HG03460 (cell line): ENCODE measurements around the gene TADA2A.
"Not testable (repeated sequence)": the region's sequence is repeated elsewhere in the genome, so short reads cannot be mapped to it uniquely, and the experiment has no call there.

ENCODE experiments used
- ATAC-seq: cut with Tn5 transposase; IDR thresholded peaks from one replicate; pipeline ENCODE4 v1.9.1; 2021; ENCODE audit not compliant: unreplicated experiment

The TADA2A gene

GRCh38 chr17:37399265-37399803 is 7.4 kb upstream of the TADA2A start:
- no peak for ATAC-seq

GRCh38 chr17:37400505-37400904 is 6.2 kb upstream of the TADA2A start:
- no peak for ATAC-seq

- ATAC-seq = not testable (repeated sequence)
Observed at GRCh38 chr17:37405522-37405921, 1.2 kb upstream of the TADA2A start.

- peak; percentile 28 for ATAC-seq
Observed at GRCh38 chr17:37405955-37406634, 591 bp upstream of the TADA2A start.

- ATAC-seq = not testable (repeated sequence)
Observed at GRCh38 chr17:37408145-37408479, 1.4 kb downstream of the TADA2A start.

- ATAC-seq = no peak
Observed at GRCh38 chr17:37410357-37410756, 3.7 kb downstream of the TADA2A start.

GRCh38 chr17:37413875-37414519 is 7.3 kb downstream of the TADA2A start:
- no peak for ATAC-seq

GRCh38 chr17:37417852-37418251 is 11.2 kb downstream of the TADA2A start:
- ATAC-seq = no peak

- no peak for ATAC-seq
Observed at GRCh38 chr17:37422971-37423625, 16.4 kb downstream of the TADA2A start.

- no peak for ATAC-seq
Observed at GRCh38 chr17:37425268-37425667, 18.6 kb downstream of the TADA2A start.

- no peak for ATAC-seq
Observed at GRCh38 chr17:37429039-37429438, 22.4 kb downstream of the TADA2A start.

GRCh38 chr17:37429453-37429852 is 22.8 kb downstream of the TADA2A start:
- ATAC-seq = no peak

GRCh38 chr17:37430051-37430627 is 23.5 kb downstream of the TADA2A start:
- no peak for ATAC-seq

GRCh38 chr17:37432671-37433070 is 26.0 kb downstream of the TADA2A start:
- ATAC-seq = no peak

GRCh38 chr17:37438141-37438540 is 31.5 kb downstream of the TADA2A start:
- ATAC-seq = no peak

- no peak for ATAC-seq
Observed at GRCh38 chr17:37440424-37440823, 33.7 kb downstream of the TADA2A start.

GRCh38 chr17:37441369-37442014 is 34.8 kb downstream of the TADA2A start:
- ATAC-seq = not testable (repeated sequence)

GRCh38 chr17:37446027-37446426 is 39.3 kb downstream of the TADA2A start:
- ATAC-seq = no peak

- no peak for ATAC-seq
Observed at GRCh38 chr17:37447641-37448040, 41.0 kb downstream of the TADA2A start.

GRCh38 chr17:37450112-37450511 is 43.4 kb downstream of the TADA2A start:
- ATAC-seq = no peak

GRCh38 chr17:37457801-37458200 is 51.1 kb downstream of the TADA2A start:
- not testable (repeated sequence) for ATAC-seq
